ENCODE results near the gene SERTAD3.
"Not testable (repeated sequence)": the region's sequence is repeated elsewhere in the genome, so short reads cannot be mapped to it uniquely, and the experiment has no call there.

The SERTAD3 gene

GRCh38 chr19:40458597-40458974 lies 14.5 kb upstream of the SERTAD3 start:
- no peak for FAIRE-seq
- DNase-seq (ENCODE audit: insufficient read length, low spot score), result no peak

DNA sequence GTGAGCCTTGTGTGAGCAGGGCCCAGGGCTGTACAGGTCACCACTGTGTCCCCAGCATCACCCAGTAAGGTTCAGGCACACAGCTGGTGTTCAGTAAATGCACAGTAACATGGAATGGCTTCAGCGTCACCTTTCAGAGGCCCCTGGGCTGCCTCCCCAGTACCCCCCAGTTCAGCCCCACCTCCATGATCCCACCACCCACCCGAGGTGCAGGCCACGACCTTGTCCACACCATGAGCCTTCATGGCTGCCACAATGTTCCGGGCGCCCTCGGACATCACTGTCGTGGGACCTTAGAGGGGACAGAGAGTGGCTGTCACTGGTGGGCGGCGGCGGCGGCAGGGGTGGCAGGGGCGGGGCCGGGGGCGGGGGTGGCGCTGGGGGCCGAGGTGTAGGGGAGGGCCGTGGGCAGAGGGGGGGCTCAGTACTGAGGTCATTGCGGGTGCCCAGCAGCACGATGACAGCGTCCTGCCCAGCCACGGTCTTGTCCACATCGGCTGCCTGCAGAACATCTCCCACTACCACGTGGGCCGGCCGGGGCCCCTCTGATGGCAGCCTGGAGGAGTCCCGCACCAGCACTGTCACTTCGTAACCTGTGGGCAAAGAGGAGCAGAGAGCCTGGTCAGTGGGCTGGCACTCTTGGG lies 13.9 kb upstream of the SERTAD3 start:
- FAIRE-seq (peak; percentile 28), DNase-seq (ENCODE audit: insufficient read length, low spot score) (no peak)

DNA sequence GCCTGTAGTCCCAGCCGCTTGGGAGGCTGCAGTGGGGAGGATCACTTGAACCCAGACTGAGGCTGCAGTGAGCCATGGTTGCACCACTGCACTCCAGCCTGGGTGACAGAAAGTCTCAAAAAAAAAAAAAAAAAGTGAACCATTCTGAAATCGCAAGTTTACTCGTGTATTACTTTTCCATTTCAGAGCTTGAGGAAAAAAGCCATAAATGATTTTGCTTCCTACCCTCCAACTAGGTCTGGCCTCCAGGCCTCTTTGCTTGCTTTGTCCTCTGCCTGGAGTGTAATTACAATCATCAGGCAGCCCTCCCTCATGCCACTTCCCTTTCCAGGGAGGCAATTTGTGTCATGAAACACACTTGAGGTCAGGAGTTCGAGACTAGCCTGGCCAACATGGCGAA lies 12.9 kb upstream of the SERTAD3 start:
- DNase-seq (ENCODE audit: insufficient read length, low spot score) (no peak), FAIRE-seq (no peak)

GRCh38 chr19:40453943-40454342 lies 9.8 kb upstream of the SERTAD3 start:
- not testable (repeated sequence) for FAIRE-seq; DNase-seq (ENCODE audit: insufficient read length, low spot score)

DNA sequence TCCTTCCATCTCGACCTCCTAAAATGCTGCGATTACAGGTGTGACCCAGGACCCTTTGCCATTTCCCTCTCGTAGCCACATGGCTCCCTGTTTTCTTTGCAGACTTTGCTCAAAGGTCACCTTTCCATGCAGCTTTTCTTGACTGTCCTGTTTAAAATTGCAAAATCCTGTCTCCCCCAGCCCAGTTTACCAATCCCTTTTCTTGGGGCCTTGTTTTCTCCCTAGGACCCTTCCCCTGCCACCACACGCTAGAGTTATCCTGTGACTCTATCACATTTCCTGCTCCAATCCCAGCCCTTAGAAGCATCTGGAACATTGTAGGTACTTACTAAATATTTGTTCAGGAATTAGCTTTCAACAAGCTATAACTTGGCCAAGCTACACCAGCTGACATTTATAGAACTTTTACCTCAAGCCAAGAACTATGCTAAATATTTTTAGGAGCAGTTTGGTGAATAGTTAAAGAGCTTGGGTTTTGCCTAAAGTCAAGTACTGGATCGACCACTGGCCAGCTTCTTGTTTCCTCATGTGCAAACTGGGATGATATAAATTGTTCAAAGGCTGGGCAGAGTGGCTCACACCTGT lies 9.1 kb upstream of the SERTAD3 start:
- no peak for DNase-seq (ENCODE audit: insufficient read length, low spot score)
- no peak for FAIRE-seq

DNA sequence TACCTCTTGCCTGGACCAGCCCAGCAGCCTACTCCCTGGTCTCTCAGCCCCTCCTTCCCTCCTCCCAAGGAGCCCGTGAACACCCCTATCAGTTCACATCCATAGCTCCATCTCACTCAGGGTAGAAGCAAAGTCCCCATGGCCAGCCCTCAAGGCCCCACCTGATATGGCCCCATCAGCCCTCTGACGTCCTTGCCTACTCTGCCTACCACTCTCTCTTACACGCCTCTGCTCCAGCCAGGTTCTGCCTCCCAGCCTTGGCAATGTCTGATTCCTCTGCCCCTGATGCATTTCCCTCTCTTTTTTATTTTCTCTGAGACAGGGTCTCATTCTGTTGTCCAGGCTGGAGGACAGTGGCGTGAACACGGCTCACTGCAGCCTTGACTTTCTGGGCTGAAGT lies 7.9 kb upstream of the SERTAD3 start:
- FAIRE-seq, result no peak
- DNase-seq (ENCODE audit: insufficient read length, low spot score), result no peak

DNA sequence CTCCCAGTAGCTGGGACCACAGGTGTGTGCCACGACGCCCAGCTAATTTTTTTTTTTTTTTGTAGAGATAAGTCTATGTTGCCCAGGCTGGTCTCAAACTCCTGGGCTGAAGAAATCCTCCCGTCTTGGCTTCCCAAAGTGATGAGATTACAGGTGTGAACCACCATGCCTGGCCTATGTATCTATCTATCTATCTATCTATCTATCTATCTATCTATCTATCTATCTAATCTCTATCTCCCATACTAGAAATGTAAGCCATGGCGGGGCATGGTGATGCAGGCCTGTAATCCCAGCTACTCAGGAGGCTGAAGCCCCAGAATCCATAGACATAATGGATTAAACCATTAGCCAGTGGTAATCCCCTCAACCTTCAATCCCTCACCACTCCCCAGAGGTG lies 6.5 kb upstream of the SERTAD3 start:
- FAIRE-seq, result no peak
- no peak for DNase-seq (ENCODE audit: insufficient read length, low spot score)

DNA sequence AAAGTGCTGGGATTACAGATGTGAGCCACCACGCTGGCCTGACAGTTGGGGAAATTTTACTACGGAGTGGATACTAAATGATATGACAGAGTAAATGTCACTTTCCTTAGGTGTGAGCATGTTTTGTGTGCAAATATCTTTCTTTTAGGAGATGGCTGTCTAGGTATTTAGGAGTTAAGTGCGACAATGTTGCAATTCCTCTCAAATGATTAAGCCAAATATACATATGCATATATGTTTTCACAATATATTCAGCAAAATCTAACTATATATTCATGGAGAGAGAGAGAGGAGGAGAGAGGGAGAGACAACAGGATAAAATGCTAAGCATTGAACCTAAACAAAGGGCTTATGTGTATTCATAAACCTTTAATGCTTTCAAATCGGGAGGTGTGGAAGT lies 5.4 kb upstream of the SERTAD3 start:
- DNase-seq (ENCODE audit: insufficient read length, low spot score) (no peak), FAIRE-seq (no peak)

DNA sequence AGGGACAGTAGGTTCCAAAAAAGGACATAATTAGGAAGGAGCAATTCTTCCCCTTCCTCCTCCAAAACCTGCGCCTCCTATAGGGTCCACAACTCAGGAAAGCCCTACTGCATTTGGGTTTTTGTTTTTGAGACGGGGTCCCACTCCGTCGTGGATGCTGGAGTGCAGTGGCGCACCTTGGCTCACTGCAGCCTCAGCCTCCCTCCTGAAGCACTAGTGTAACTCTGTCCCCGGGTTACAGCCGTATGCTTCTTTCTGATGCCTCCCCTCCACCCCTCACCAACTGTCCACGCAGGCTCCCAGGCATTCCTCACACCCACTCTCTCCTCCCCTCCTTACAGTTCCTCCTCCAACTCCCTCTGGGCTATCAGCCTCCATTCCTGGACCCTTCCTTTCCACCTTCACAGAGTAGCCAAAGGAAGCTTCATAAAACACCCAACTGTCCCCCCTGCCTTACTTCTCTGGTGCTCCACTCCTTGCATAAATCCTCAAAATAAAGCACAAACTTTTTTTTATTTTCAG lies 2.2 kb upstream of the SERTAD3 start:
- DNase-seq (ENCODE audit: insufficient read length, low spot score) (no peak), FAIRE-seq (no peak)

GRCh38 chr19:40445780-40446262 lies 1.7 kb upstream of the SERTAD3 start:
- FAIRE-seq (no peak), DNase-seq (ENCODE audit: insufficient read length, low spot score) (no peak)

DNA sequence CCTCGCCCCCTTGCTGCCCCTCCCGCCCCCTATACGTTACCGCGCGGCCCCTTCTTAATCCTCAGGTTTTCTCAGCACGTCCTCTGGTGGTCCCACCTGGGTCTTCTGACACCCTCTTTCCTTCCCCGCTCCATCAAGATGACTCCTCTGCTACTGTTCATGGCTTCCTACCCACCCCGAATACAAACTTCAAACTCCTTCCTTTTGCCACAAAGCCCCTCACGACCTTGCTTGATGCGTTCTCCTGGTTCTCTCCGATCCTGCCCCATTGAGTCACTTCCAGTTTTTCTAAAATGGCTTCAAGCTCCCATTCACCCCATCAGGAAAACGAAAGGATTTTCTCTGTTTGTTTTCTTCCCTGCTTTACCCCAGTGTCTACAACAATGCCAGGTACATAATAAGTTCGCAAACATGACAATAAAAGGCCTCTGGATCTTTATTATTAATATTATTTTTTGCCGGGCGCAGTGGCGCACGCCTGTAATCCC lies 734 bp upstream of the SERTAD3 start:
- FAIRE-seq (no peak), DNase-seq (ENCODE audit: insufficient read length, low spot score) (no peak)

DNA sequence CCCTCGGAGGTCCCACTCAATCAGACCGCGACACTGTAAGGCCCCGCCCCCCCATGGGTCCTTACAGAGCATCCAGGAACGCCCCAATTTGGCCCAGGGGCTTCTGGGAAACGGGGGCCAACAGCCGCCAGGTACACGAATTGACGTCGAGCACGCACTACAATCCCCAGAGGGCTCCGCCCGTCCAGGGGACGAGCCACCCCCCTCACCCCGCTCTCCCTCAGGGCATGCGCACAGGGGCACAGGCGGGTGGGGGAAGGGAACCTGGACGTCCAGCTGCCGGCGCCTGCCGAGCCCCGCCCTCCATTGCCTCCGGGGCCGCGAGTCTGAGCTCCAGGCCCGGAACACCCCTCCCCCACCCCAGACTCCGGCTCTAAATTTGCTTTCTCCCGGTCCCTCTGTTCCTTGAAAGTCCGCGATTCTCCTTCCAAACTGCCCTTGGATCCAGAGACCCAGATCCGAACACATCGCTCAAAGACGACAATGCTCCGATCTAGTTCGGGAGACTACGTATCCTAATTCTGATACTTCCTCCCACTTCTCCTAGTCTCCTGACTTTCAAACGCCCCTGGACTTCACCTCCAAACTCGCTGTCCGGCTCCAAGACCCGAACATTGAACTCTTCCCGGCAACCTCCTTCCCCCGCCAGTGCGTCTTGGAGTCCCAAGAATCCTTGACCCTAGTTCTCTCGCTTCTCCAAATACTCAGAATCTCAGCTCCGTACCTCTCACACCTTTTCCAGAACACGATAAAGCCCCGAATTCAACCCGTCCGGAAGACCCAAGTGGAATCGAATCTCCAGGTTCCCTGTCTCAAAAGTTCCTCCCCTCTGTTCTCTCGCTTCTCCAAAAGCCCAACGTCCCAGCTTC lies 770 bp downstream of the SERTAD3 start:
- FAIRE-seq (peak; percentile 85), DNase-seq (ENCODE audit: insufficient read length, low spot score) (peak; percentile 98)

DNA sequence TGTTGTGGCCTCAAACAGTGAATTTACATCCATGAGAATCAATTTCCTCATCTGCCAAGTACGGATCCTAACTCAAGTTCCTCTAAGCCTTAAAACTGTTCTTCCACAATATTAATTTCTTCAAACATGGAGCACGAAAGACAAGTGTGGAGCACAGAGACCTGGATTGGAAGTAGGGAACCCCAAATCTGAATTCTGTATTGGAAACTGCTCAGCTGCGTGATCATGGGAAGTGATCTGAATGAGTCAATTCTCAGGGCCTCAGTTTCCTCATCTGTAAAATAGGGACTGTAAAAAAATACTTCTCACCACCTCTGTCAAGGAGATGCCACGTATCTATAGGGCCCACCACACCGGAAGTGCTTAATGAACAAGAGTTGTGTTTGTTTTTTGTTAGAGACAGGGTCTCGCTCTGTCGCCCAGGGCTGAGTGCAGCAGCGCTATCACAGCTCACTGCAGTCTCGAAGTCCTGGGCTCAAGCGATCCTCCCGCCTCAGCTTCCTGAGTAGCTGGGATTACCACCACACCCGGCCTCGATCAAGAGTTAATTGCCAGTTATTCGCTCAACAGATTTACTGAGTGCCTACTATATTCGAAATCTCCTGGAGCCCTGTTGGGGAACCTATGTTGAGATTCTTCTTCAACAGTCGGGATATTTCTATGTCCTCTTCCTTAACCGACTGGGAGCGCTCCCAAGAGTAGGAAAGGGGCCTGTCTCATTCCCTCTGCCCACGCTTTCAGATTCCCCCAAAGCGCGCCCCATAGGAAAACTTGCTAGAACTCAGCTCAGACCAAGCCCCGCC lies 1.6 kb downstream of the SERTAD3 start:
- no peak for DNase-seq (ENCODE audit: insufficient read length, low spot score)
- FAIRE-seq, result no peak

DNA sequence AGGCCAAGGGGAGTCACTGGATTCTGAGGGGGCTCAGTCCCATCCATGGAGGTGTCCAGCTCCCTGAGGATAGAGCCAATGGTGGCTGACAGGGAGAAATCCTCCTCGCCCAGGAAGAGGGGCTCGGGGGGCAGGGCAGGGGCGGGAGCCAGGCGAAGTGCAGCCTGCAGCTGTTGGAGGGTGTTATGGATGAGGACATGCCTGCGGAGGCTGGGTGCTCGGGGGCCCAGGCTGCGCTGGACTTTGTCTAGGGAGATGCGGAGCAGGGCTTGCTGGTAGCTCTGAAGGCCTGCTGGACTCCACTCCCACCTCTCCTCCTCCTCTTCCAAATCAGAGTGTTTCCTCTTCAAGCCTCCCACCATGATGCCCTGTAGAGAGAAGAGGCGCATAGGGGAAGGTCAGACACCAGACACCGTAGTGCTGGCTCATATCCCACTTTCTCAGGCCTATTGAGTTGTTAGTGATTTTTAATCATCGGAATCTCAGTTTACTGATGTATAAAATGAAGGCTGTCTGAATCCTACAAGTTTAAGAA lies 2.3 kb downstream of the SERTAD3 start:
- DNase-seq (ENCODE audit: insufficient read length, low spot score) (no peak), FAIRE-seq (no peak)

DNA sequence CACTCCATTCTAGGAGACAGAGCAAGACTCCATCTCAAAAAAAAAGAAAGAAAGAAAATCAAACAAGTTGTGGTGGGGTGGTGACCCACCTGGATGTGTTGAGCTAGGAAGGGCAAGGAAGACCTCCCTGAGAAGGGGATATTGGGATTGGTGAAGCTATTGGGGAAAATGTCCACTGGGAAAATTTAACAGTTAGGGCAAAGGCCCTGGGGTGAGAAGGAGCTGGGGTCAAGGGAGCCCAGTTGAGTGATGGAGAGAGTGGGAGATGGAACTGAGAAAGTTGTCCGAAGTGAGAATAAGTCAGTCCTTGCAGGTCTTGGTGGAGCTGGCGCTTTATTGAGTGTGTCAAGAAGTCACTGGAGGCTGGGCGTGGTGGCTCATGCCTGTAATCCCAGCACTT lies 5.9 kb downstream of the SERTAD3 start:
- FAIRE-seq (no peak), DNase-seq (ENCODE audit: insufficient read length, low spot score) (no peak)

DNA sequence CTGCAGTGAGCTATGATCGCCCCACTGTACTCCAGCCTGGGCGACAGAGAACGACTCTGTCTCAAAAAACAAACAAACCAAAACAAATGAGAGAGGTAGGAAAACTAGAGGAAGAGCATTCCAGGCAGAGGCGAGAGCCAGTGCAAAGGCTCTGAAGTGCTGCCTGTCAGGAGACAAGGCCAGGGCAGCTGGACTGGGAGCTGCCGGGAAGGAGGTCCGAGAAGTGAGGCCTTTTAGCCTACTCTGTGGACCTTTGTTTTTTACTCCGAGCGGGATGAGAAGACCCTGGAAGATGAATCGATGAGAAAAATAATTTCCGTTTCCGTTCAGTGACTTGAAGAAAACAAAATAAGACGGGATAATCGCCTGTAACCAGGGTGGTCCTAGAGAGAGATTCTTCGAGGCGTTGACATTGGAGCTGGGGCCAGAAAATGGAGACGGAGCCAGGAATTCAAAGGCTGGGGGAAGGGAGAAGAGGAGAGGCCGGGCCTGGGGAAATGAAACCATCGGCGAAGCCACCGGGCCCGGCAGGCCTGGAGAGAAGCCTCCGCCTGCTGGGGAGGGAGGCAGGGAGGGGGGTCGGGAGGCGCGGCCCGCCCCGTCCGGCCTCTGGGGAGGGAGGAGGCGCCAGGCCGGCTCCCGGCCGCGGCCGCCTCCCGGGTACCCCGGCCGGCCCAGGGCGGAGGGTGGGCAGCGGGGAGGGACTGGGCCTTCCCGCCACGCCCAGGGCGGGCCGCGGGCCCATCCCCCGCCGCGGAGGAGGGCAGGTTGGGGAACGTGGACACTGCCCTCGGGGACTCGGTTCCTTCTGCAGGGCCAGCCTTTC lies 10.5 kb downstream of the SERTAD3 start:
- DNase-seq (ENCODE audit: insufficient read length, low spot score) (peak; percentile 82), FAIRE-seq (peak; percentile 81)

DNA sequence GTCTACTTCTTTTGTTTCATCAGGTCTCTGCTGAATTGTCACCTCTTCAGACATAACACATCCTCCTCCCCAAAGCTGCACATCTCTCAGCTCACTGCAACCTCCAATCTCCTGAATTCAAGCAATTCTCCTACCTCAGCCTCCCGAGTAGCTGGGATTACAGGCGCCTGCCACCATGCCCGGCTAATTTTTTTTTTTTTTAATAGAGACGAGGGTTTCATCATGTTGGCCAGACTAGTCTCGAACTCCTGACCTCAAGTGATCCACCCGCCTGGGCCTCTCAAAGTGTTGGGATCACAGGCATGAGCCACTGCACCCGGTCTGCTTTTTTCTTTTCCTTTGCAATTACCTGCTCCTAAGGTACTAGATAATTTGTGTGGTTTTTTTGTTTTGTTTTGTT lies 11.4 kb downstream of the SERTAD3 start:
- not testable (repeated sequence) for FAIRE-seq; DNase-seq (ENCODE audit: insufficient read length, low spot score)

GRCh38 chr19:40431698-40432097 lies 12.4 kb downstream of the SERTAD3 start:
- DNase-seq (ENCODE audit: insufficient read length, low spot score) (no peak), FAIRE-seq (no peak)

DNA sequence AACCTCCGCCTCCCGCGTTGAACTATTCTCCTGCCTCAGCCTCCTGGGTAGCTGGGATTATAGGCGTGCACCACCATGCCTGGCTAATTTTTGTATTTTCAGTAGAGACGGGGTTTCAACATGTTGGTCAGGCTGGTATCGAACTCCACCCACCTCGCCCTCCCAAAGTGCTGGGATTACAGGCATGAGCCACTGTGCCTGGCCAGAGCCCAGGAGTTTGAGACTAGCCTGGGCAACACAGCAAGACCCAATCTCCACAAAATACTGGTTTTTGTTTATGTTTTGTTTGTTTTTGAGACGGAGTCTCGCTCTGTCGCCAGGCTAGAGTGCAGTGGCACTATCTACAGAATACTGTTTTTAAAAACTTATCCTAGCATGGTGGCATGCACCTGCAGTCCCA lies 13.9 kb downstream of the SERTAD3 start:
- not testable (repeated sequence) for FAIRE-seq; DNase-seq (ENCODE audit: insufficient read length, low spot score)
